ENCODE data around the gene UNC13B. TPM values are rescaled to one million over a fixed set of nuclear protein-coding genes. Genes with fewer than 3 reads are reported as not detected.

UNC13B gene
- total RNA-seq, 1 experiment from 2014 or later = 9.8 TPM

GRCh38 chr9:35287987-35288632, 126.3 kb downstream of the UNC13B start:
- Histone ChIP-seq H3K27ac (ENCODE audit: low read length) (no peak overlapping the region), H3K79me2 (ENCODE audit: low read length) (no peaks in the 10 kb centered on the region), H3K4me1 (ENCODE audit: insufficient read depth, low read length) (no peaks in the 10 kb centered on the region), H3K27me3 (ENCODE audit: low read length) (no peaks in the 10 kb centered on the region), H3F3A (ENCODE audit: low read length, unreplicated experiment) (no peaks in the 10 kb centered on the region), H3K4me2 (ENCODE audit: low read length) (no peak overlapping the region), H3K36me3 (ENCODE audit: low read depth, low read length) (no peaks in the 10 kb centered on the region), H3K9me3 (ENCODE audit: low read length) (no peaks in the 10 kb centered on the region), H2AFZ (ENCODE audit: low read length) (no peak overlapping the region), H3K9ac (ENCODE audit: low read length) (no peak overlapping the region), H3K9me2 (replicated peaks; ENCODE audit: low read length) (no peaks in the 10 kb centered on the region), H3K4me3 (ENCODE audit: low read length) (no peak overlapping the region), H4K20me1 (ENCODE audit: low read length) (no peaks in the 10 kb centered on the region)
- BruUV-seq (replicated peaks) = no TSS peak
- intact Hi-C loops (cut with micrococcal nuclease) = no loop called here
- ChIA-PET CTCF (no interaction called here), POLR2A (ENCODE audit: unreplicated experiment) (no interaction called here)
- TF ChIP-seq EZH2phosphoT487 (IDR thresholded peaks at IDR 0.05; ENCODE audit: borderline replicate concordance, low read length) (no peak), CTCF (conservative IDR thresholded peaks at IDR 0.05; ENCODE audit: low read depth, low read length) (no peak), EZH2 (IDR thresholded peaks at IDR 0.05; ENCODE audit: low read length, unreplicated experiment) (no peak)
- DNase-seq = no peak
- no peak for ATAC-seq

GRCh38 chr9:35288778-35289177, 127.0 kb downstream of the UNC13B start:
- ATAC-seq (no peak), DNase-seq (no peak)
- Histone ChIP-seq H3K9ac (ENCODE audit: low read length) (no peak overlapping the region), H3K27me3 (ENCODE audit: low read length) (no peaks in the 10 kb centered on the region), H3K27ac (ENCODE audit: low read length) (no peak overlapping the region), H3K9me3 (ENCODE audit: low read length) (no peaks in the 10 kb centered on the region), H2AFZ (ENCODE audit: low read length) (no peak overlapping the region), H3K9me2 (replicated peaks; ENCODE audit: low read length) (no peaks in the 10 kb centered on the region), H3K4me2 (ENCODE audit: low read length) (no peak overlapping the region), H3K4me3 (ENCODE audit: low read length) (no peak overlapping the region), H4K20me1 (ENCODE audit: low read length) (no peaks in the 10 kb centered on the region), H3K36me3 (ENCODE audit: low read depth, low read length) (no peaks in the 10 kb centered on the region), H3K79me2 (ENCODE audit: low read length) (no peaks in the 10 kb centered on the region), H3K4me1 (ENCODE audit: insufficient read depth, low read length) (no peaks in the 10 kb centered on the region), H3F3A (ENCODE audit: low read length, unreplicated experiment) (no peaks in the 10 kb centered on the region)
- no TSS peak for BruUV-seq (replicated peaks)
- POLR2A ChIA-PET (ENCODE audit: unreplicated experiment) = no interaction called here
- intact Hi-C loops (cut with micrococcal nuclease) = no loop called here
- no peak for TF ChIP-seq EZH2 (IDR thresholded peaks at IDR 0.05; ENCODE audit: low read length, unreplicated experiment)
- TF ChIP-seq CTCF (conservative IDR thresholded peaks at IDR 0.05; ENCODE audit: low read depth, low read length) = no peak
- TF ChIP-seq EZH2phosphoT487 (IDR thresholded peaks at IDR 0.05; ENCODE audit: borderline replicate concordance, low read length) = no peak
- CTCF ChIA-PET = no interaction called here

- Histone ChIP-seq H3K9me3 (ENCODE audit: low read length) (no peaks in the 10 kb centered on the region), H3K9me2 (replicated peaks; ENCODE audit: low read length) (no peaks in the 10 kb centered on the region), H3K4me1 (ENCODE audit: insufficient read depth, low read length) (no peaks in the 10 kb centered on the region), H3K36me3 (ENCODE audit: low read depth, low read length) (no peaks in the 10 kb centered on the region), H3F3A (ENCODE audit: low read length, unreplicated experiment) (no peaks in the 10 kb centered on the region), H3K27ac (ENCODE audit: low read length) (no peak overlapping the region), H3K27me3 (ENCODE audit: low read length) (no peaks in the 10 kb centered on the region), H3K9ac (ENCODE audit: low read length) (no peak overlapping the region), H3K79me2 (ENCODE audit: low read length) (no peaks in the 10 kb centered on the region), H3K4me3 (ENCODE audit: low read length) (no peak overlapping the region), H4K20me1 (ENCODE audit: low read length) (no peaks in the 10 kb centered on the region), H2AFZ (ENCODE audit: low read length) (no peak overlapping the region), H3K4me2 (ENCODE audit: low read length) (no peak overlapping the region)
- no peak for TF ChIP-seq CTCF (conservative IDR thresholded peaks at IDR 0.05; ENCODE audit: low read depth, low read length)
- TF ChIP-seq EZH2 (IDR thresholded peaks at IDR 0.05; ENCODE audit: low read length, unreplicated experiment) = no peak
- TF ChIP-seq EZH2phosphoT487 (IDR thresholded peaks at IDR 0.05; ENCODE audit: borderline replicate concordance, low read length) = no peak
- no TSS peak for BruUV-seq (replicated peaks)
- POLR2A ChIA-PET (ENCODE audit: unreplicated experiment) = no interaction called here
- CTCF ChIA-PET = no interaction called here
- DNase-seq (no peak), ATAC-seq (no peak)
- intact Hi-C loops (cut with micrococcal nuclease) = no loop called here
Observed at GRCh38 chr9:35293376-35293964, 131.7 kb downstream of the UNC13B start.
